ENCODE data around the gene DCBLD2.

Gene DCBLD2

GRCh38 chr3:98763819-98764418 lies 137.6 kb downstream of the DCBLD2 start:
- DNase-seq: no peak

GRCh38 chr3:98763076-98763475 lies 138.4 kb downstream of the DCBLD2 start, which contains the start of gene ST3GAL6:
TSS of gene ST3GAL6 (plus strand) at chr3:98763340. CDS start at chr3:98768441, 5,101 bp downstream.
- no peak for DNase-seq

- no peak for DNase-seq
Observed at GRCh38 chr3:98761643-98762229, 139.8 kb downstream of the DCBLD2 start.

GRCh38 chr3:98759629-98760028 lies 141.9 kb downstream of the DCBLD2 start:
- DNase-seq: no peak

- no peak for DNase-seq
Observed at GRCh38 chr3:98755601-98756000, 145.9 kb downstream of the DCBLD2 start.

- DNase-seq: no peak
Observed at GRCh38 chr3:98754483-98754882, 147.0 kb downstream of the DCBLD2 start.

- DNase-seq: no peak
Observed at GRCh38 chr3:98750276-98750919, 151.1 kb downstream of the DCBLD2 start.

- no peak for DNase-seq
Observed at GRCh38 chr3:98746882-98747281, 154.6 kb downstream of the DCBLD2 start.

- no peak for DNase-seq
Observed at GRCh38 chr3:98746122-98746521, 155.4 kb downstream of the DCBLD2 start.
